ENCODE data around the gene LAMA2. TPM values are rescaled to one million over a fixed set of nuclear protein-coding genes. Genes with fewer than 3 reads are reported as not detected.

LAMA2 gene
- total and polyA plus RNA-seq, 2 of the 8 experiments (the other 6 are each of a cell fraction or from before 2014, with no cell fraction given): 1.3 to 3.8 TPM

- Histone ChIP-seq H4K91ac (replicated peaks; ENCODE audit: insufficient read length, low read length) (no peak overlapping the region), H3K4me3 (ENCODE audit: extremely low read depth in 1 of 4, insufficient read depth in 2 of 4, low read depth in 3 of 4, low read length in 4 of 4) (no peak overlapping the region), H3K36me3 (ENCODE audit: control insufficient read depth in 2 of 4, insufficient read depth in 4 of 4, low read length in 3 of 4) (no peaks in the 10 kb centered on the region), H2BK15ac (ENCODE audit: low read length) (no peak overlapping the region), H3K27me3 (replicated peaks in 1 of 4; ENCODE audit: control insufficient read depth in 3 of 4, extremely low read depth in 1 of 4, insufficient read depth in 3 of 4, low read length in 3 of 4) (no peaks in the 10 kb centered on the region), H4K20me1 (replicated peaks in 1 of 2; ENCODE audit: control insufficient read depth in 1 of 2, insufficient read depth in 2 of 2, low read length in 2 of 2) (no peaks in the 10 kb centered on the region), H3K9me3 (ENCODE audit: insufficient read depth in 2 of 2, low read depth in 1 of 2, low read length in 1 of 2) (no peaks in the 10 kb centered on the region), H3K14ac (ENCODE audit: insufficient read length) (no peak overlapping the region), H3K18ac (ENCODE audit: extremely low read depth, low read length) (no peak overlapping the region), H3K9ac (replicated peaks in 1 of 4; ENCODE audit: extremely low read depth in 1 of 4, low read depth in 3 of 4, low read length in 3 of 4) (no peak overlapping the region), H3K4ac (replicated peaks; ENCODE audit: insufficient read length, low read depth, low read length) (no peak overlapping the region), H3K4me1 (replicated peaks in 1 of 4; ENCODE audit: control insufficient read depth in 3 of 4, insufficient read depth in 4 of 4, low read length in 3 of 4) (no peaks in the 10 kb centered on the region), H3K79me1 (ENCODE audit: low read depth, low read length) (no peaks in the 10 kb centered on the region), H2BK20ac (ENCODE audit: low read length) (no peak overlapping the region), H3K23me2 (ENCODE audit: low read depth, low read length) (no peaks in the 10 kb centered on the region), H3K23ac (ENCODE audit: insufficient read length) (no peak overlapping the region), H4K8ac (ENCODE audit: extremely low read depth, insufficient read depth, low read length) (no peak overlapping the region), H2BK120ac (replicated peaks; ENCODE audit: low read depth, low read length) (no peak overlapping the region), H3K4me2 (ENCODE audit: insufficient read depth in 1 of 2, low read depth in 2 of 2, low read length in 2 of 2) (no peak overlapping the region), H2AK5ac (ENCODE audit: low read depth, low read length) (no peak overlapping the region), H2AFZ (ENCODE audit: low read length) (no peak overlapping the region), H3K79me2 (ENCODE audit: control insufficient read depth in 1 of 2, insufficient read depth in 2 of 2, low read length in 2 of 2) (no peaks in the 10 kb centered on the region), H2BK5ac (ENCODE audit: low read depth, low read length) (no peak overlapping the region), H4K5ac (ENCODE audit: insufficient read length, low read depth, low read length) (no peak overlapping the region), H3K56ac (replicated peaks; ENCODE audit: insufficient read length, low read depth, low read length) (no peak overlapping the region), H2BK12ac (ENCODE audit: low read depth, low read length) (no peak overlapping the region), H3K27ac (ENCODE audit: low read depth, low read length) (no peak overlapping the region)
- DNase-seq (ENCODE audit: low read depth in 1 of 2, low spot score in 2 of 2): no peak
- POLR2A ChIA-PET (ENCODE audit: partially characterized antibody): no interaction called here
- CTCF ChIA-PET (ENCODE audit: partially characterized antibody): interaction anchor here (0.6 kb wide), 1 partner anchor 493 kb away, joined by 3 read pairs; no protein-coding TSS in a partner anchor
- FAIRE-seq: no peak
- no peak for TF ChIP-seq PHF8 (conservative IDR thresholded peaks at IDR 0.05; ENCODE audit: low read depth, low read length)
- no peak for TF ChIP-seq CHD2 (IDR thresholded peaks at IDR 0.05; ENCODE audit: low read length)
- WGBS, 2 experiments (ENCODE audit: extremely low coverage in 1 of 2, insufficient coverage in 1 of 2, insufficient read length in 1 of 2, insufficient replicate concordance in 2 of 2, low coverage in 1 of 2, low lambda C conversion rate in 2 of 2, missing lambda C conversion rate in 1 of 2): 90% methylated on average over 5 of the region's 5 CpGs; no CpG with 5 or more reads in 1 of the 2 experiments
These were observed 6.9 kb downstream of the LAMA2 start for GRCh38 chr6:128889870-128890269.
